Heart right ventricle (tissue), 16 donors: Measurements from ENCODE around the gene POLL. TPM values are rescaled to one million over a fixed set of nuclear protein-coding genes. Genes with fewer than 3 reads are reported as not detected.
"Not testable (repeated sequence)": the region's sequence is repeated elsewhere in the genome, so short reads cannot be mapped to it uniquely, and the experiment has no call there.

ENCODE experiments used
- ATAC-seq, 8 donors: fragments of 200-7000 bp; cut with Tn5 transposase; one replicate each; pipeline ENCODE4 v1.9.1; 2020; ENCODE audit warnings: mild to moderate bottlenecking in 8 of 8, moderate library complexity in 8 of 8, moderate number of reproducible peaks in 1 of 8
- DNase-seq, 2 donors: peaks; one replicate each; pipeline ENCODE4 v3.0.0-alpha.2; 2020
- H3K27ac ChIP-seq, 10 donors: fragments of 200-600 bp; sonication (generic) in 2 of 10; one replicate each; pipeline versions ENCODE4 v1.5.0 to v1.8.0; 2020 to 2022; ENCODE audit warnings: mild to moderate bottlenecking in 3 of 10
- H3K27me3 ChIP-seq, 7 donors: fragments of 200-600 bp; one replicate each; pipeline ENCODE4 v1.8.0; 2021 to 2022; ENCODE audit warnings: mild to moderate bottlenecking in 2 of 7
- H3K36me3 ChIP-seq, 9 donors: fragments of 200-600 bp; sonication (generic) in 1 of 9; one replicate each; pipeline versions ENCODE4 v1.5.0 to v1.8.0; 2020 to 2022; ENCODE audit warnings: mild to moderate bottlenecking in 2 of 9
- H3K4me1 ChIP-seq, 9 donors: fragments of 200-600 bp; sonication (generic) in 1 of 9; one replicate each; pipeline versions ENCODE4 v1.5.0 to v1.8.0; 2020 to 2022; ENCODE audit warnings: mild to moderate bottlenecking in 4 of 9
- H3K4me3 ChIP-seq, 10 donors: fragments of 200-600 bp; sonication (generic) in 2 of 10; one replicate each; pipeline versions ENCODE4 v1.5.0 to v1.8.0; 2020 to 2022; ENCODE audit warnings: mild to moderate bottlenecking in 7 of 10, moderate library complexity in 2 of 10
- H3K9me3 ChIP-seq, 11 donors: fragments of 200-600 bp in 10 of 11; sonication (generic) in 2 of 11; one replicate each; pipeline versions ENCODE4 v1.5.0 to v1.8.0; 2013 to 2022; ENCODE audit warnings: mild to moderate bottlenecking in 2 of 11, control low read depth in 1 of 11, moderate library complexity in 1 of 11
- WGBS, 2 donors: extraction: QIAGEN DNeasy Blood & Tissue Kit; methylation state at CpG; one replicate each; pipeline ENCODE4 v1.1.7; 2013; ENCODE audit warnings: inconsistent platforms in 1 of 2; 5-methylcytosine and 5-hydroxymethylcytosine counted together
- intact Hi-C, 10 donors: fragments of 100-400 bp; cut with DNase I; formaldehyde crosslinking; loops; one replicate each; pipeline versions ENCODE4 v1.11.1 to v1.14.2; 2022
- polyA plus RNA-seq, 2 donors: library from polyadenylated mRNA; stranded (reverse); fragments of 200-250 nt; gene quantifications; one replicate each; pipeline ENCODE4 v1.2.3, GENCODE V29; 2013
- total RNA-seq, 10 donors: library from RNA; stranded (reverse); fragmentation: NEBNext Ultra II Directional in 3 of 10; extraction: Animal tissue kit (Norgen Biotek cat#: 25700) in 3 of 10; gene quantifications; one replicate each; pipeline versions ENCODE4 v1.2.1 to v1.2.4, GENCODE V29; 2021 to 2023
- TF ChIP-seq, protein P1 (sequence below), 9 donors: fragments of 200-600 bp; sonication (generic) in 2 of 9; IDR thresholded peaks; one replicate each; pipeline versions ENCODE4 v1.5.0 to v1.8.0; 2021 to 2022; ENCODE audit warnings: antibody characterized with exemption in 9 of 9, mild to moderate bottlenecking in 5 of 9, moderate library complexity in 1 of 9
- donor health status: Arrhythmogenic right ventricular cardiomyopathy.
- donor health status: ischemic (EF 13 %, LVEDD 7.1; RV severe dilation, severe dysfunction).
- donor health status: healthy with polysubstance abuse.
- donor health status: DM: no; HTN: yes; CAD: no.
- donor health status: DM: no; HTN: no; CAD: no.
- donor health status: ischemic (EF 25% LVEDD 6.9; RV normal size, moderate dysfunction).
- donor health status: ischemic (EF 25% LVEDD 5.7; RV mildly dilated, moderate dysfunction).
- donor health status: healthy.
- donor health status: DM: yes; HTN: yes; CAD: no.
- donor health status: Ischemic cardiomyopathy.
- donor health status: ischemic (EF 35%, LVEDD 5.7; RV mildly dilated, moderate dysfunction).
- donor health status: nonischemic (EF 11% LVEDD 7.7; RV severe dilation, severe dysfunction).
- donor health status: DM: yes; HTN: yes; CAD: no.
- donor health status: PGD.
- donor health status: ischemic (EF 29% LVEDD 5.4; RV normal size, mild dysfunction).
- donor health status: nonischemic (EF 23%, LVEDD 6.1; RV moderate dilation, normal function).

POLL gene
- total and polyA plus RNA-seq, 12 donors = 13.1 to 27.9 (median 17.1) TPM

DNA sequence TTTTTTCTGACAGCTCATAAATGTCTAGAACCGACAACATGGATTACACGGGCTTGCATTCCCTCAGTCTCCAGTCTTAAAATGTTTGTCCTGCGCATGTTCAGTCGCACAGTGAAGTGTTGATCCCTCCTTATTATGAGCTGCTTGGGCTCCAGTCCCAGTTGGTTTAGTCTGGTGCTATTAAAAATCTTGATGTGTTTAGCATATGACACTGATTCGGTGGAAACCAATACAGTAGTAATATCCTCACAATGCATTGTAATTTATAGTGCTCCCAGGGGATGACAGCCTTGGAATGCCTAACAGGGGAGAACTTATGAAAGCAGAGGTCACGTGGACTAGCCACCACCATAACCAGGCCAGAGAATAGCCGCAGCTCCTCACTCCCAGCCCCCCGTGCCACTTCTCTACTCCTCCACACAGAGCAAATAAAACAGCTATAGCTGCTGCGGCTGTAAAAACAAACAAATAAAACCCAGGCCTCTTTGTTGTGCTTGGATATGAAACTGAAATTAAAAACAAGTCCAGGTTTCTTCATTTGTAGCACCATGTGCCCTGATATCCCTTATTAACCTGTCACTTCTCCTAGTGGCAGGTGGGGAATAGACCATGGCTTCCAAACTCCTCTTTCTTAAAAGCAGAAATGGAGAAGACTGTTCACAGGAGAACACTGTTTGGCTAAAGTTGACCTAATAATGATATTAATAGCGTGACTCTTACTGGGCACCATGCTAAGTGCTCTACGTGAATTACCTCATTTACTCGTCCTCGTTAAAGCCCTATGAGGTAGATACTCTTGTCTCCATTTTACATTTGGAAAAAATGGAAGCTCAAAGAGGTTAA, 7.8 kb upstream of the POLL start:
- Histone ChIP-seq H3K9me3 (no peaks in the 10 kb centered on the region), H3K4me3 (no peak overlapping the region), H3K36me3 (peaks cover 0 to 8% (median 0%) of the 10 kb centered on the region in 9 donors), H3K4me1 (peaks cover 0 to 17% (median 14%) of the 10 kb centered on the region in 9 donors), H3K27ac (peak overlapping the region in 5 of 10 donors; percentile 5 to 49 (median 34)), H3K27me3 (no peaks in the 10 kb centered on the region)
- 53 to 57% methylated on average over 13 of the region's 13 CpGs for WGBS, 2 donors
- ATAC-seq = peak; percentile 54 to 90 (median 81)
- TF ChIP-seq, protein P1, sequence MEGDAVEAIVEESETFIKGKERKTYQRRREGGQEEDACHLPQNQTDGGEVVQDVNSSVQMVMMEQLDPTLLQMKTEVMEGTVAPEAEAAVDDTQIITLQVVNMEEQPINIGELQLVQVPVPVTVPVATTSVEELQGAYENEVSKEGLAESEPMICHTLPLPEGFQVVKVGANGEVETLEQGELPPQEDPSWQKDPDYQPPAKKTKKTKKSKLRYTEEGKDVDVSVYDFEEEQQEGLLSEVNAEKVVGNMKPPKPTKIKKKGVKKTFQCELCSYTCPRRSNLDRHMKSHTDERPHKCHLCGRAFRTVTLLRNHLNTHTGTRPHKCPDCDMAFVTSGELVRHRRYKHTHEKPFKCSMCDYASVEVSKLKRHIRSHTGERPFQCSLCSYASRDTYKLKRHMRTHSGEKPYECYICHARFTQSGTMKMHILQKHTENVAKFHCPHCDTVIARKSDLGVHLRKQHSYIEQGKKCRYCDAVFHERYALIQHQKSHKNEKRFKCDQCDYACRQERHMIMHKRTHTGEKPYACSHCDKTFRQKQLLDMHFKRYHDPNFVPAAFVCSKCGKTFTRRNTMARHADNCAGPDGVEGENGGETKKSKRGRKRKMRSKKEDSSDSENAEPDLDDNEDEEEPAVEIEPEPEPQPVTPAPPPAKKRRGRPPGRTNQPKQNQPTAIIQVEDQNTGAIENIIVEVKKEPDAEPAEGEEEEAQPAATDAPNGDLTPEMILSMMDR (IDR thresholded peaks at IDR 0.05) = no peak
- peak in 1 of 2 donors; percentile 30 for DNase-seq
- intact Hi-C loops = no loop called here

DNA sequence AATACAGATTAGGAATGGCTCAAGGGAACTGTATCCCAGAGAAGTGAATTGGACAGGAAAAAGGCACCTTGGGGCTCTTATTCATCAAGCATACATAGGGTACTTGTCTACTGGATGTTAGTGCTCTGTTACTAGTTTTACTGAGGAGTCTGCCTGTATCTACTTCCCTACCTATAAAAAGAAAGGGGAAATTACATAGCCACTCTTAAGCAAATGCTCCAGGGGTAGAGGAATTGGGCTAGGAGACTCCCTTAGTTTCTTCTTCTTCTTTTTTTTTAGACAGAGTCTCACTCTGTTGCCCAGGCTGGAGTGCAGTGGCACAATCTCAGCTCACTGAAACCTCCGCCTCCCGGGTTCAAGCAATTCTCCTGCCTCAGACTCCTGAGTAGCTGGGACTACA, 5.3 kb upstream of the POLL start:
- peaks cover 0 to 28% (median 21%) of the 10 kb centered on the region in 9 donors for H3K4me1 ChIP-seq
- 79 to 88% methylated on average over 2 of the region's 2 CpGs for WGBS, 2 donors
- DNase-seq, H3K27ac ChIP-seq, ATAC-seq, H3K9me3 ChIP-seq, H3K27me3 ChIP-seq, intact Hi-C loops, H3K4me3 ChIP-seq, H3K36me3 ChIP-seq: not testable (repeated sequence)

DNA sequence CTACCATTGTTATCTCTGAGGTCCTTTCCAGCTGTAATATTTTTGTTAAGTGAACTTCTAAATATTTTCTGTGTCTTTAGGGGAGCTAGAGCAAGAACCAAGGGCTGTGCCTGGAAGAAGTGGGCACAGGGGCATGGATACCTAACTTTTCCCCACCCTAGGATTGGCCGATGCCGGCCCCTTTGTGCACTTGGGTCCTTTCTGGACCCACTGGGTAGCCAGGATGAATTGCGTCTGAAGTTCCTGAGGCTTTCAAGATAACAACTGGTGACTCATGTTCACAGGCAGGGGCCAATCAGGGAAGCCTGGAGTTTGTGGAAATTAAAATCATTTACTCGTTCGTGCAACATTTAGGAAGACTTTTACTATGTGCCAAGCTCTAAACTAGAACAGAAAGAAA, 822 bp upstream of the POLL start:
- peaks cover 0 to 27% (median 23%) of the 10 kb centered on the region in 9 donors for H3K4me1 ChIP-seq
- TF ChIP-seq, protein P1 (IDR thresholded peaks at IDR 0.05) = no peak
- DNase-seq (no peak), ATAC-seq (no peak)
- peak overlapping the region; percentile 70 to 99 (median 90) for H3K4me3 ChIP-seq
- 48 to 51% methylated on average over 5 of the region's 5 CpGs for WGBS, 2 donors
- no peaks in the 10 kb centered on the region for H3K9me3 ChIP-seq
- no peaks in the 10 kb centered on the region for H3K27me3 ChIP-seq
- no peak overlapping the region for H3K27ac ChIP-seq
- H3K36me3 ChIP-seq = peaks cover 0 to 22% (median 0%) of the 10 kb centered on the region in 9 donors
- intact Hi-C loops = no loop called here

DNA sequence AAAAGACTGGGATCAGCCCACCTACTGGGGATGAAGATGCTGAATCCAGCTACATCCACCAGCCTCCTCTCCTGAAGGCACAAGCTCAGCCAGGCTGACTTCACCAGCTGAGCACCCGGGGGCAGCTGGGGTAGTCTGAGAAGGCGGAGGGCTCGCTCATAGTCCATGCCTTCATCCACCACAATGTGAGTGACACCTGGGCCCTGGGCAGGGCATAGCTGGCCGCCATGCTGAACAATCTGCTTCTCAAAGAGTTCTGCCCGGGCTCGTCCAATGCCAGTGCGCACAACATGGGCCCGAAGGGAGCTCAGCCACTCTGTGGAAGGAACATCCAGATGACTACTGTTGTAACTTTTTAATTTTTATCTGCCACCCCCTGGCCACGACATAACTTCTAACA, 2.2 kb downstream of the POLL start:
- intact Hi-C loops = no loop called here
- Histone ChIP-seq H3K4me3 (no peak overlapping the region), H3K36me3 (peaks cover 0 to 52% (median 7%) of the 10 kb centered on the region in 9 donors), H3K27ac (no peak overlapping the region), H3K9me3 (no peaks in the 10 kb centered on the region), H3K4me1 (peaks cover 0 to 26% (median 23%) of the 10 kb centered on the region in 9 donors), H3K27me3 (no peaks in the 10 kb centered on the region)
- TF ChIP-seq, protein P1 (IDR thresholded peaks at IDR 0.05) = no peak
- ATAC-seq (no peak), DNase-seq (no peak)
- 95 to 98% methylated on average over 9 of the region's 9 CpGs for WGBS, 2 donors
